Measurements from ENCODE around the gene TTC24. TPM values are rescaled to one million over a fixed set of nuclear protein-coding genes. Genes with fewer than 3 reads are reported as not detected.

The TTC24 gene
- polyA plus RNA-seq, 1 donor from 2014 or later: not detected

DNA sequence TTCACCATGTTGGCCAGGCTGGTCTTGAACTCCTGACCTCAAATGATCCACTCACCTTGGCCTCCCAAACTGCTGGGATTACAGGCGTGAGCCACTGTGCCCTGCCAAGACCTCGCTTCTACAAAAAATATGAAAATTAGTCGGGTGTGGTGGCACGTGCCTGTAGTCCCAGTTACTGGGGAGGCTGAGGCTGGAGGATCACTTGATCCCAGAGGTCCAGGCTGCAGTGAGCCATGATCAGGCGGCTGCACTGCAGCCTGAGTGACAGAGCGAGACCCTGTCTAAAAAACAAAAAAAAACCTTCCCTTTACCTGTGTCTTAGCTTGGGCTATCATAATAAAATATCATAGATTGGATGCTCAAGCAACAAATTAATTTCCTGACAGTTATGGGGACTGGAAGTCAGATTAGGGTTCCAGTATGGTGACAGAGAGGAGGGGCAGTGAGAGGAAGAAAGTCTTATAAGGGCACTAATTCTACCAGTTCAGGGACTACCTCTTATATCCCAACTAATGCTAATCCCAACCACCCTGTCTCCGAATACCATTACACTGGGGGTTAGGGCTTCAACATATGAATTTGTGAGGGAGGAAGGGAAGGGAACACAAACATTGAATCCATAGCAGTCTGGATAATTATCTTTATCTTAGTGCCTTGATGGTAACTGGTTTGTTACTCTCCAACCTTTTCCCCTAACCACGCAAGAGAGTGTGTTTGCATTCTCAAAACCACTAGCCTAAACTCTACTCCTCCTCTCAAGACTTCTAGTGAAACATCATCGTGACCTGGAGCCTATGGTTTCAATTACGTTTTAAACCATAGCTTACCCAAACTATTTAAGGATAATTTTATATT, 11.0 kb downstream of the TTC24 start:
- Histone ChIP-seq H3K27me3 (ENCODE audit: insufficient read depth, low read depth, low read length) (no peaks in the 10 kb centered on the region), H3K79me2 (replicated peaks; ENCODE audit: insufficient read depth, low read length) (no peaks in the 10 kb centered on the region), H3K9ac (ENCODE audit: low read length) (peak overlapping the region; percentile 80), H3F3A (ENCODE audit: insufficient read depth, low read length, poor library complexity, severe bottlenecking) (no peaks in the 10 kb centered on the region), H3K4me3 (ENCODE audit: low read length) (peak overlapping the region; percentile 86), H3K36me3 (ENCODE audit: insufficient read depth, low read length) (no peaks in the 10 kb centered on the region), H3K4me2 (ENCODE audit: low read length) (peak overlapping the region; percentile 80), H4K20me1 (ENCODE audit: insufficient read depth) (no peaks in the 10 kb centered on the region), H3K27ac (ENCODE audit: low read length) (peak overlapping the region; percentile 45), H2AFZ (ENCODE audit: low read depth, low read length) (peak overlapping the region; percentile 85), H3K9me2 (ENCODE audit: insufficient read depth, low read length) (no peaks in the 10 kb centered on the region), H3K9me3 (ENCODE audit: low read length) (no peaks in the 10 kb centered on the region)
- TF ChIP-seq MXI1 (conservative IDR thresholded peaks at IDR 0.05; ENCODE audit: poor library complexity, severe bottlenecking): no peak
- no peak for TF ChIP-seq TAF1 (IDR thresholded peaks at IDR 0.05; ENCODE audit: low read depth)
- TF ChIP-seq SMC3 (conservative IDR thresholded peaks at IDR 0.05; ENCODE audit: poor library complexity): no peak
- no peak for TF ChIP-seq EZH2 (IDR thresholded peaks at IDR 0.05; ENCODE audit: borderline replicate concordance, insufficient read depth, low read length, poor library complexity, severe bottlenecking)
- TF ChIP-seq, protein P1, sequence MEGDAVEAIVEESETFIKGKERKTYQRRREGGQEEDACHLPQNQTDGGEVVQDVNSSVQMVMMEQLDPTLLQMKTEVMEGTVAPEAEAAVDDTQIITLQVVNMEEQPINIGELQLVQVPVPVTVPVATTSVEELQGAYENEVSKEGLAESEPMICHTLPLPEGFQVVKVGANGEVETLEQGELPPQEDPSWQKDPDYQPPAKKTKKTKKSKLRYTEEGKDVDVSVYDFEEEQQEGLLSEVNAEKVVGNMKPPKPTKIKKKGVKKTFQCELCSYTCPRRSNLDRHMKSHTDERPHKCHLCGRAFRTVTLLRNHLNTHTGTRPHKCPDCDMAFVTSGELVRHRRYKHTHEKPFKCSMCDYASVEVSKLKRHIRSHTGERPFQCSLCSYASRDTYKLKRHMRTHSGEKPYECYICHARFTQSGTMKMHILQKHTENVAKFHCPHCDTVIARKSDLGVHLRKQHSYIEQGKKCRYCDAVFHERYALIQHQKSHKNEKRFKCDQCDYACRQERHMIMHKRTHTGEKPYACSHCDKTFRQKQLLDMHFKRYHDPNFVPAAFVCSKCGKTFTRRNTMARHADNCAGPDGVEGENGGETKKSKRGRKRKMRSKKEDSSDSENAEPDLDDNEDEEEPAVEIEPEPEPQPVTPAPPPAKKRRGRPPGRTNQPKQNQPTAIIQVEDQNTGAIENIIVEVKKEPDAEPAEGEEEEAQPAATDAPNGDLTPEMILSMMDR (IDR thresholded peaks at IDR 0.05; ENCODE audit: poor library complexity, severe bottlenecking): no peak
- no peak for TF ChIP-seq POLR2AphosphoS5 (IDR thresholded peaks at IDR 0.05)
- TF ChIP-seq EP300 (conservative IDR thresholded peaks at IDR 0.05; ENCODE audit: poor library complexity, severe bottlenecking): no peak
- TF ChIP-seq, protein P2, sequence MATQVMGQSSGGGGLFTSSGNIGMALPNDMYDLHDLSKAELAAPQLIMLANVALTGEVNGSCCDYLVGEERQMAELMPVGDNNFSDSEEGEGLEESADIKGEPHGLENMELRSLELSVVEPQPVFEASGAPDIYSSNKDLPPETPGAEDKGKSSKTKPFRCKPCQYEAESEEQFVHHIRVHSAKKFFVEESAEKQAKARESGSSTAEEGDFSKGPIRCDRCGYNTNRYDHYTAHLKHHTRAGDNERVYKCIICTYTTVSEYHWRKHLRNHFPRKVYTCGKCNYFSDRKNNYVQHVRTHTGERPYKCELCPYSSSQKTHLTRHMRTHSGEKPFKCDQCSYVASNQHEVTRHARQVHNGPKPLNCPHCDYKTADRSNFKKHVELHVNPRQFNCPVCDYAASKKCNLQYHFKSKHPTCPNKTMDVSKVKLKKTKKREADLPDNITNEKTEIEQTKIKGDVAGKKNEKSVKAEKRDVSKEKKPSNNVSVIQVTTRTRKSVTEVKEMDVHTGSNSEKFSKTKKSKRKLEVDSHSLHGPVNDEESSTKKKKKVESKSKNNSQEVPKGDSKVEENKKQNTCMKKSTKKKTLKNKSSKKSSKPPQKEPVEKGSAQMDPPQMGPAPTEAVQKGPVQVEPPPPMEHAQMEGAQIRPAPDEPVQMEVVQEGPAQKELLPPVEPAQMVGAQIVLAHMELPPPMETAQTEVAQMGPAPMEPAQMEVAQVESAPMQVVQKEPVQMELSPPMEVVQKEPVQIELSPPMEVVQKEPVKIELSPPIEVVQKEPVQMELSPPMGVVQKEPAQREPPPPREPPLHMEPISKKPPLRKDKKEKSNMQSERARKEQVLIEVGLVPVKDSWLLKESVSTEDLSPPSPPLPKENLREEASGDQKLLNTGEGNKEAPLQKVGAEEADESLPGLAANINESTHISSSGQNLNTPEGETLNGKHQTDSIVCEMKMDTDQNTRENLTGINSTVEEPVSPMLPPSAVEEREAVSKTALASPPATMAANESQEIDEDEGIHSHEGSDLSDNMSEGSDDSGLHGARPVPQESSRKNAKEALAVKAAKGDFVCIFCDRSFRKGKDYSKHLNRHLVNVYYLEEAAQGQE (IDR thresholded peaks at IDR 0.05; ENCODE audit: borderline replicate concordance): no peak

DNA sequence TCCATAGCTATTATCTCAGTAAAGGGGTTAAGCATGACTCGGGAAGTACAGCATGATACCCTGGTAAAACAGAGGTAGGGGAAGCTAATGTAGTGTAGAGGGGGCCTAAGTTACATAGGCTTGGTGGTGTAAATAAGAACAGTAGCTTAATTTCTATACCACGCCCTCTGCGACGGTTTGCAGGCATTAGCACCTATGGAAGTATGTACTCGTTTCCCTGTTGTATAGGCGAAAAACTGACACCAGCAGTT, 11.6 kb downstream of the TTC24 start:
- Histone ChIP-seq H3K9me3 (ENCODE audit: low read length) (no peaks in the 10 kb centered on the region), H3K27me3 (ENCODE audit: insufficient read depth, low read depth, low read length) (no peaks in the 10 kb centered on the region), H3K4me2 (ENCODE audit: low read length) (peak overlapping the region; percentile 80), H3K9me2 (ENCODE audit: insufficient read depth, low read length) (no peaks in the 10 kb centered on the region), H2AFZ (ENCODE audit: low read depth, low read length) (peak overlapping the region; percentile 85), H3K27ac (ENCODE audit: low read length) (peak overlapping the region; percentile 45), H3K4me3 (ENCODE audit: low read length) (peak overlapping the region; percentile 86), H3K9ac (ENCODE audit: low read length) (peak overlapping the region; percentile 80), H3K36me3 (ENCODE audit: insufficient read depth, low read length) (no peaks in the 10 kb centered on the region), H4K20me1 (ENCODE audit: insufficient read depth) (no peaks in the 10 kb centered on the region), H3K79me2 (replicated peaks; ENCODE audit: insufficient read depth, low read length) (no peaks in the 10 kb centered on the region), H3F3A (ENCODE audit: insufficient read depth, low read length, poor library complexity, severe bottlenecking) (no peaks in the 10 kb centered on the region)
- TF ChIP-seq EP300 (conservative IDR thresholded peaks at IDR 0.05; ENCODE audit: poor library complexity, severe bottlenecking) (no peak), EZH2 (IDR thresholded peaks at IDR 0.05; ENCODE audit: borderline replicate concordance, insufficient read depth, low read length, poor library complexity, severe bottlenecking) (no peak), TAF1 (IDR thresholded peaks at IDR 0.05; ENCODE audit: low read depth) (no peak), POLR2AphosphoS5 (IDR thresholded peaks at IDR 0.05) (no peak), RAD21 (conservative IDR thresholded peaks at IDR 0.05) (no peak), SMC3 (conservative IDR thresholded peaks at IDR 0.05; ENCODE audit: poor library complexity) (no peak), MXI1 (conservative IDR thresholded peaks at IDR 0.05; ENCODE audit: poor library complexity, severe bottlenecking) (no peak)
- TF ChIP-seq, protein P1 (IDR thresholded peaks at IDR 0.05; ENCODE audit: poor library complexity, severe bottlenecking): no peak
- TF ChIP-seq, protein P2 (IDR thresholded peaks at IDR 0.05; ENCODE audit: borderline replicate concordance): no peak

Measured in neural cell (in vitro differentiated cells).